ENCODE measurements around the gene VPS26C.

The VPS26C gene

DNA sequence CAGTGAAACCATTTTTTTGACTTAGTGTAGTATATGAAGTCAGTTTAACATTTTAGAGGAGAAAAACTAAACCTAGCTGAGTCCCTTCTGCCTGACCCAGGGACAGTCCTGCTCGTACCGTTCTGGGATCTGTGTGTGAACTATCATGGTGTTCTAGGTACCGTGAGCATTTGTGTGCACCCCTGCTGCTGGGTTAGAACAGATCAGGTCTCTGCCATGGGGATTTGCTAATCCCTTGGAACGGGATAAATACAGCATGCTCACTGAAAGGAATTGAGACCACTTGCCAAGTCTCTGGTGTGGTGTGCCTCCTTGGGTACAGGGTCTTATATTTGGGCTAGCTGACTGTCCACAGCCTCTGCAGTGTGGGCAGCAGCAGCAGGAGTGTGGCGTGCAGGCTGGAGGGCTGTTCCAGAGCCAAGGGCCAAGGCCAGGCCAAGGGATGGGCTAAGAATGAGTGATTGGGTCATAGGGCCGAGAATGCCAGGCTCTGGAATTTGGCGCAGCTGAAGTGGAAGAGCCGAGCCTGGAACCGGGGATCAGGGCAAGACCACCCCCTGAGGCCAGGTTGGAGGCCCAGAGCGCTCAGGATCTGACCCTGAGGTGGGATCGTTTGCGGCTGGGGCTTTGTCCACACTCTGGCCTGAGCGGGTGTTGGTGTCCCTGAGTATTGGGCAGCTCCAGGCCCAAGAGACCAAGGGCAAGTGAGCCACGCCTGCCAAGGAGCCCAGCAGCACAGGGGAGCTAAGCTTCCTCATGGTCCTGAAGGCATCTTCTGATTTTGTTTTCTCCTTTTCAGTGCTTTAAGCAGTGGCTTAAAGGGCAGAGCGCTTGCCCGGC lies 66.3 kb downstream of the VPS26C start:
- DNase-seq (ENCODE audit: low read depth), result no peak

DNA sequence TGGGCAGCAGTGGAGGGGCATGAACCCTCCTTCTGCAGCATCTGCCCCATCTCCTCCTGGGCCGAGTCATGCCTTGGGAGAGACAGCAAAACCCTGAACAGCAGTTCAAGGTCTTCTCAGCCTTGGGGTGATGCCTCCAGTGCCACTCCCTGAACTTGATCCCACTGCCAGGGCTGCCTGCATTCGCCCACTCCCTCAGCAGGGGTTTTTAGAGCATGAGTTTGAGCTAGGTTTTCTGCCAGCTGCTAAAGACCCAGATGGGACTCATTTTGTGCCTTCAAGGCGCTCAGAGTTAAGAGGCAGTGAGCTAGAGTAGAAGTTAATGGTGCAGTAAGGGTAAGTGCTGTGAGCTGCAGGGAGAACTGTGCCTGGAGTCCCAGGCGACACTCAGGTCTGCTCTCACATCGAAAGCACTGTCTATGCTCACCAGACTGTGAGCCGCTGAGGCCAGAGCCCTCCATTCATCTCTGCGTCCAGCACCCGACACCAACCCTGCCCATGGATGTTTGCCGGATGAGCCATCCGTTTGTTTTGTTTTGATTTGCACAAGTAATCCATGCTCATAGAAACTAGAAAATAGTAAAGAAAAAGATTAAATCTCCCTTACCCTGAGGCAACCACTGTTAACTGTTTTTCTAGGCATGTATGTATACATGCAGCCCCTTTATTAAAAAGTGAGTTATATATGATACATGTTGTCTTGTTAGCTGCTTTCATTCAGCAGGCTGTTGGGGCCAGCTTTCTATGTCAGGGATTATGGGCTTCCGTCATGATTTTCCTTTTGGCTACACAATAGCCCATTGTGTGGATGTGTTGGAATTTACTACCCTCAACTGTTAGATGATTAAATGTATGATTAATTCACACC lies 67.8 kb downstream of the VPS26C start:
- no peak for DNase-seq (ENCODE audit: low read depth)

DNA sequence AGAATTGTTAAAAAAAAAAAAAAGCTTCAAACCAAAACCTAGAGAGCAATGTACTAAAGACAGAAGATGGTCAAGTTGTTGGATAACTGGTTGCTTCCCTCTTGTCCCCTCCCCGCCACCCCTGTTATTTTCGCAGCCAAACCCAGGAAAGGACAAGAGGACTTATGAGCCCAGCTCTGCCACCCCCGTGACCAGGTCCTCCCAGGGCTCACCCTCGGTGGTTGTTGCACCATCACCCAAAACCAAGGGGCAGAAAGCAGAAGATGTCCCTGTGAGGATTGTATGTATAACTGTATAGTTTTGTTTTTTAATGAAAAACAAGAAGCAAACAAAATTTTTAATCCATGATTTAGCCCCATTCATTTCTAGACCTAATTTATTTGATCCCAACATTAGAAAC lies 69.4 kb downstream of the VPS26C start:
- DNase-seq (ENCODE audit: low read depth), result no peak

DNA sequence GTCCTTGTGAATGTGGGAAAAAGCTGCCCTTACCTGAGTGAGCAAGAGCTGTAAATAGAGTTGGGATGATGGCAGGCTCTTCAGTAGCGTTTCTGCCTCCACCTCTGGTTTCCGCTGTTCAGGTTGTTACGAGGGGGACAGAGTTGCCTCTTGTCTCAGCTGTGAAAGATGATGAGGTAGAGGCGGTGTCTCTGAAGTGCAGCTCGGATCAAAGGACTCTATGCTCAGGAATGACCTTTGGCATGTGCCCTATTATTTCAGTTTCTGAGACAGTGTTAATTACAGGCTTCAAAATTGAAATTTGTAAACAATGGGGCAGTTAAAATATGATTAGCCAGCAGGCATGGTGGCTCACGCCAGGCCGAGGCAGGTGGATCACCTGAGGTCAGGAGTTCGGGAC lies 70.3 kb downstream of the VPS26C start:
- DNase-seq (ENCODE audit: low read depth), result no peak

DNA sequence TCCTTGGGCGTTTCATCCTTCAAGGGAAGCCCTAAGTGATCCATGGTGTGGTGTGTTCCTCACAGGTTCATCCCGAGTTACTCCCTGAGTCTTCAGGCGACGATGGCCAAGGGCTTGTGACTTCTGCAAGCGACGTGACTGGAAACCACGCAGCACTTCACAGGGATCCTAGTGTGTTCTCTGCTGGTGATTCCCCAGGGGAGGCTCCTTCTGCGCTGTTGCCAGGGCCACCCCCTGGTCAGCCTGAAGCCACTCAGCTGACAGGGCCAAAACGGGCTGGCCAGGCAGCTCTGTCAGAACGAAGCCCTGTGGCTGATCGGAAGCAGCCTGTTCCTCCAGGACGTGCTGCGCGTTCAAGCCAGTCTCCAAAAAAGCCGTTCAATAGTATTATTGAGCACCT lies 71.5 kb downstream of the VPS26C start:
- DNase-seq (ENCODE audit: low read depth), result no peak

DNA sequence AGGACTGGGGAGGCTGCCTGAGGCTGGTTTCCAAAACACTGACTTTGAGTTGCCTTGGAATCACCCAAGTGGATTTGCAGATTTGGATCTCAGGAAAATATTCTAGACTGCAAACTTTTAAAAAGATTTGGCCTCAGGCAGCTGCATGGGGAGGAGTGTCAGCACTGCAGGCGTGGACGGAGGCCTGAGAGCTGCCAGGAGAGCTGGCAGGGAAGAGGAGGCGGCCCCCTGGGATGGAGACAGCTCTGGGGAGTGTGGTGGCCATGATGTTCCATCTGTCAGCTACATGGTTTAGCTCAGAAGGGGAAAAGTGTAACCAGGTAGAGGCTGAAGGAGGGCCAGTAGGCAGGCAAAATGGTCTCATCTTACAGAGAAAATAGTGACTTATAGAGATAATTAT lies 72.1 kb downstream of the VPS26C start:
- DNase-seq (ENCODE audit: low read depth), result no peak

DNA sequence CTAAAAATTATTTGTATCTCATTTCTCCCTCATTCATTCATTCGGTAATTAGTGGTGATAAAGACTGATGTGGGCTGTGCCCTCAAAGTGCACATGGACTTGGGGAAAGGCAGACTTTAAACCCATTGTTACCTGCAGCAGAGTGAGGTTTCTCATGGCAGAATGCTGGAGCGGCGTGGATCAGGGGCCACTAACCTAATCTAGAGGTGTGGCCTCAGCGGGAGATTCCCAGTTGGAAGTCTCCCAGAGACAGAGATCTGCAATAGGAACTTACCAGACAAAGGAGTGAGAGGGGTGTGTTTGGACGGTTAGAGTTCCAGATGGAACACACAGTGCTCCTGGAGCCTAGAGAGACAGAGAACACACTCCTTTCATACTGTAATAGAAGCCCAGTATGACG lies 73.5 kb downstream of the VPS26C start:
- DNase-seq (ENCODE audit: low read depth), result no peak

DNA sequence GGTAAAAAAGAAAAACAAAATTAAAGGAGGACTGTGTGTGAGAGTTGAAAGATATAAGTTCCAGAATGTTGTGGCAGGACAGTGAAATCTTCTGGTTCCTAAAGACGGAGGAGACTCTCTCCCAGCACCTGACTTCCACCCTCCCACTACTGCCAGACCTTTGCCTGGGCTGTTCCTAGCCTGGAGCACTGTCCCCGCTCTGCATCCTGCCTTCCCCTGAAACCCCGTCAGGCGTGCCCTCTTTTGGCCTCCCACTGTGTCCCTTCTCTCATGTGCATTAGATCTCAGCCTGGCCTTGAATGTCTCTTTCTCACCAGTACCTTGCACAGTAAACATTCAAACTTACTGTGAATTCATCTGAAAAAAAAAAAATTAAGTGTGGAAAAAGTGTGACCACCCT lies 74.1 kb downstream of the VPS26C start:
- no peak for DNase-seq (ENCODE audit: low read depth)

DNA sequence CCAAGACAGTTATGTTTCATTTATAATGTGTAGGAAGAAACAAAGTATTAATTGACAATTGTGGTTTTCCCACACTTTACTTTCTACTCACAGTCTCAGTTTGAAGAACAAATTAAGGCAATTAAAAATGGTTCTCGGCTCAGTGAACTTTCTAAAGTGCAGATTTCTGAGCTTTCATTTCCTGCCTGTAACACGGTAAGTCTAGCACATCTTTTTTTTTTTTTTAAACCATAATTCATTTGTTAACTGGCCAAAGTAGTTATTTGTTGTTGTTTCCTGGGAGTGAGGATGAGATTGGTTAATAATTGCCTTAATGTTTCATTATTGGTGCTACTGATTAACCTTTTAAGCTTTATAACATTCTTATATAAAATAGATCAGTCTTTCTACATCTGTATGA lies 75.1 kb downstream of the VPS26C start:
- no peak for DNase-seq (ENCODE audit: low read depth)

DNA sequence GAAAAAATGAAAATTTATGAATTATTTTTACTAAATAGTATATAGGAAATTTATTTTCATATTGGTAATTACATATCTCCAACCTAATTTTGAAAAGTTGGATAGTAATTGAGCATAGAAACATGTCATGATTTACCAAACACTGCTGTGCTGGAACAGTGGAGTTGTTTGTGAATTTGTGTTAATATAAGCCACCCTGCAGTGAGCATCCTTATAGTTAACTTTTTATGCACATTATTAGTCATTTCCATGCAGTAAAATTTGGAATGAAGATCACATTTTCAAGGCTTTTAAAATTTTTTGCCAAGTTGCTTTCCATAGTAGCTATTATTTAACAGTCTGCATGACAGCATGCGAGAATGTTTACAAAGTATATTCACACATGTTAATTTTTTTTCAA lies 78.3 kb downstream of the VPS26C start:
- no peak for DNase-seq (ENCODE audit: low read depth)

DNA sequence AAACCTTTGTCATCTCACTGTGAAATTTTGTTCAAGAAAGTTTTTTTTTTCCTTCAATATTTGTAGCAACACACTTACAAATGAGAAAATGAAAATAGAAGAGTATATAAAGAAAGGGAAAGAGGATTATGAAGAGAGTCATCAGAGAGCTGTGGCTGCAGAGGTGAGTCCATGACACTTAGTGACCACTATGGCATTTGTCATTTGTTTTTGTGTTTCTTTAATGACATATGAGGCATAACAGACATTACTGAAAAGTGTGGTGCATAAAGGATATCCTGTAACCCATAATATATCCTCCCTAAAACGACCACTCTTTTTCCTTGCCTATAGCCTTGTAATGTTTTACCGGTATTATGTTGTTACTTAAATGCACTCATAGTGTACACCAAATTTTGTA lies 80.2 kb downstream of the VPS26C start:
- no peak for DNase-seq (ENCODE audit: low read depth)

DNA sequence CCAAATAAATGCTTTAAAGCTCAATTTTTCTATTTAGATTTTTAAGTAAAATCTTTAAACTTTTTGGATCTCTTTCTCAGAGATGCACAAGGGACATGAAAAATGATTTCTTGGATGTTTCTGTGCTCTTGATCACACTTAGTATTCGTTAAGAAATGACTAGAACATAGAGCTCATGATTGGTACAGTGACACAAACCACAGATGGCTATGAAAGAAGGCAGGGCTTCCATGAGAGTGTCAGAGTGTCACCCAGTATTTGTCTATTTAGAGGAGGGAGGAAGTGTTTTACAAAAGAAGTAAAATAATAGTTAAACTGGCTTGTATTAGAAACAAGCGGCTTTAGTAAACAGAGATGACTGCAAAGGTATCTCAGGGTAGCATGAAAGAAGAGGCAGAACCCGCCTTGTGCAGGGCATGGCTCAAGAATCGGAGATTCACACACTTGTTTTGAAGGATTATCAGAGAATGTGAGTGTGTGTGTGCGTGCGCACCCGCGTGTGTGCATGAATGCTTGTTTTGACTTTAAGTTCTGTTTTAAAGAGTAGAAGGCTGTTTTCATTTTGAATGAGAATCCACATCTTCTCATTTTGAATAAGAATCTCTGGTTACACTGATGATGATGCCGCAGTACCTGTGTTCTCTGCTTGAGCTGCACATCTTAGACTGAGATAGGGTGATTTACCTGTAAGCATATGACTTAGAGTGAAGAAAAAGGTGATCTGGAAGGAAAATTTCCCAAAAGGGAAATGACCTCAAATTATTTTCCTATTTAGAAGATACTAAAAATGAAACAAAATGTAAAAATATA lies 82.1 kb downstream of the VPS26C start:
- no peak for DNase-seq (ENCODE audit: low read depth)

DNA sequence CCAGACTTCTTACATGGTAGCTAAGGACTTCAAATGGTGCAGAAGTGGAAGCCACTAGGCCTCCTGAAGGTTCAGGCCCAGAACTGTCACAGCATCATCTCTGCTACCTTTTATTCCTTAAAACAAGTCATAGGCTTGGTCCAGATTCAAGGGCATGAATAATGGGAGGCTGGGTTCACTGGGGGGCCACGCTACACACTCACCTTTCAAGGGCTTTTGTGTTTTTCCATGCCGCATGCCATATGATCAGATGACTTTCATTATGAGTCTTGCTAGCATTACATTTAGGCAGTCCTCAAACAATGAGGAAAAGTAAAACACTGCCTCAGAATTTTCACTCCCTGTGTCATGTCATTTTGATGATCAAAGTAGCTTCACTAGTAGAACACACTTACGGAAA lies 83.4 kb downstream of the VPS26C start:
- no peak for DNase-seq (ENCODE audit: low read depth)

DNA sequence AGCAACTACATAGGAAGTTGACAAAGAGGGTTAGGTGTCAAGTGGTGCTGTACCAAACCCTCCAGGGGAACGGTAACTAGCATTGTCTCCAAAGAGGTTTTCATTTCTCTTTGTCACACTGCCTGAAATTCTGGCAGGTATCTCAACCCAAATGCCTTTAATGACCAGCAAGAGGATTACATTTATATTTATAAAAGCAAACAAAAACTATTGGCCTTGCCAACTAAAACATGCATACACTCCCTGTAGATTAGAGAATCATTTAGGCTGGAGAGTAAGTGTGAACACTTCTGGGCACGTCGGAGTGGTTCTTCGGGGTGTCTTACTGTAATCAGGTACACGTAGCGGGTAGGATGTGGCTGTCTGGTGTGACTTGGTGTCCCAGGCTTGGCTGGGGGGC lies 84.9 kb downstream of the VPS26C start:
- DNase-seq (ENCODE audit: low read depth), result no peak

DNA sequence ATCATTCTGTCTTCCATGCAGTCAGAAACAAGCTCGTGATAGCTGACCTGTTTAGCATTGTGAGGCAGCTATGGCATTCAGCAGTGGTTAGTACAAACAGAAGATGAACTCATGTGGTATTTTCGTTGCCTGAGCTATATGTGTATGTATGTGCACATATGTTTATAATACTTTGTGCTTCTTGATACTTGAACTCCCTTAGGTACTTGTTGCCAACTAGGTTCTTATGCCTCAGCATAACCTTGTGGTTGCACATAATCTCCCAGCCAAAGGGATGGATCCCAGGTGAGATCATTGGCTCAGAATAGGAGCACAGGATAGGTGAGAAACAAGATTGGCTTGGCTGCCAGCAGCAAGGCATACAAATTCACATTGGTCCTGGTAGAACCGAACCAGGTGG lies 86.1 kb downstream of the VPS26C start:
- DNase-seq (ENCODE audit: low read depth), result no peak

DNA sequence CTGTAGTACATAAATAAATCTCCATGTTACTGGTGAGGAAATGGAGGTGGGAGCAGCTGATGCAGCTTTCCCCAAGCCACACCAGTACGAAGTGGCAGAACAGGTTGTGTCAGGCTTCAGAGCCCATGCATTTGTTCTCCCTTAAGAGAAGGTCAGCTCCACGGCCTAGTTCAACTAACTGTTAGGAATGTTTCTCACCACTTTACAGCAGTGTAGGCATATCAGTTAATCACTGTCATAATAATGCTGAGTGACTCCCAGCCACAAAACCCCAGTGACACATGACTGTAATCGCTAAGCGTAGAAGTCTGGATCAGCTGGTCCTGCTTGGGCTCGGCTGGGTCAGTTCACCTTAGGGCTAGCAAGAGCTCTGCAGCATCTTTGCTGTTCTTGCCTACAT lies 90.4 kb downstream of the VPS26C start:
- DNase-seq (ENCODE audit: low read depth), result no peak
